ENCODE measurements around the gene CYFIP1.

GRCh38 chr15:22969489-22969888 is 10.7 kb downstream of the CYFIP1 start:
- TF ChIP-seq, protein P1, sequence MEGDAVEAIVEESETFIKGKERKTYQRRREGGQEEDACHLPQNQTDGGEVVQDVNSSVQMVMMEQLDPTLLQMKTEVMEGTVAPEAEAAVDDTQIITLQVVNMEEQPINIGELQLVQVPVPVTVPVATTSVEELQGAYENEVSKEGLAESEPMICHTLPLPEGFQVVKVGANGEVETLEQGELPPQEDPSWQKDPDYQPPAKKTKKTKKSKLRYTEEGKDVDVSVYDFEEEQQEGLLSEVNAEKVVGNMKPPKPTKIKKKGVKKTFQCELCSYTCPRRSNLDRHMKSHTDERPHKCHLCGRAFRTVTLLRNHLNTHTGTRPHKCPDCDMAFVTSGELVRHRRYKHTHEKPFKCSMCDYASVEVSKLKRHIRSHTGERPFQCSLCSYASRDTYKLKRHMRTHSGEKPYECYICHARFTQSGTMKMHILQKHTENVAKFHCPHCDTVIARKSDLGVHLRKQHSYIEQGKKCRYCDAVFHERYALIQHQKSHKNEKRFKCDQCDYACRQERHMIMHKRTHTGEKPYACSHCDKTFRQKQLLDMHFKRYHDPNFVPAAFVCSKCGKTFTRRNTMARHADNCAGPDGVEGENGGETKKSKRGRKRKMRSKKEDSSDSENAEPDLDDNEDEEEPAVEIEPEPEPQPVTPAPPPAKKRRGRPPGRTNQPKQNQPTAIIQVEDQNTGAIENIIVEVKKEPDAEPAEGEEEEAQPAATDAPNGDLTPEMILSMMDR (IDR thresholded peaks at IDR 0.05), result no peak
- no peak for TF ChIP-seq POLR2A (IDR thresholded peaks at IDR 0.05)

Data from testis (tissue), 2 donors.